K562 (cell line): ENCODE measurements around the gene C22orf39. TPM values are rescaled to one million over a fixed set of nuclear protein-coding genes. Genes with fewer than 3 reads are reported as not detected.
A peak's percentile ranks its signal among the peaks of the same experiment; 100 is the strongest.

Experiments used
- ELF4 ChIP-seq: fragments of 450-650 bp; formaldehyde crosslinking; IDR thresholded peaks from 2 replicates; pipeline ENCODE4 v1.4.0; 2022; ENCODE audit warnings: missing genetic modification characterization
- GABPB2 ChIP-seq: fragments of 250-450 bp; sonication (Bioruptor Pico); conservative IDR thresholded peaks from 2 replicates; pipeline ENCODE4 v1.5.1; 2021; ENCODE audit warnings: mild to moderate bottlenecking
- HBP1 ChIP-seq: fragments of 450-650 bp; formaldehyde crosslinking; IDR thresholded peaks from 2 replicates; pipeline ENCODE4 v1.4.0; 2022; ENCODE audit warnings: missing genetic modification characterization
- NR2F6 ChIP-seq: fragments of 450-650 bp; formaldehyde crosslinking; IDR thresholded peaks from 2 replicates; pipeline ENCODE4 v1.4.0; 2020; ENCODE audit warnings: mild to moderate bottlenecking
- ZBTB26 ChIP-seq: fragments of 450-650 bp; formaldehyde crosslinking; IDR thresholded peaks from 2 replicates; pipeline ENCODE4 v1.4.0; 2022; ENCODE audit warnings: missing genetic modification characterization
- polyA plus RNA-seq, 8 experiments: library from polyadenylated mRNA; depleted of rRNA in 4 of 8; stranded (reverse) in 5 of 8; unstranded in 3 of 8; fragments of >200 nt; fragmentation: Nextera tagmentation in 2 of 8; fragmentation: Illumina TruSeq in 1 of 8; extraction: Ambion mirVana in 2 of 8; extraction: Trizol in 1 of 8; gene quantifications; 2 replicates each; pipeline versions ENCODE4 v1.2.1 to v1.2.3, GENCODE V29; 2011 to 2014; ENCODE audit warnings: inconsistent platforms in 1 of 8, missing spikeins in 1 of 8
- total RNA-seq, 7 experiments: library from RNA; depleted of rRNA in 6 of 7; stranded (reverse); fragments of >200 nt in 6 of 7; fragmentation: Illumina TruSeq in 2 of 7; extraction: Trizol in 2 of 7; gene quantifications; 2 replicates each; pipeline versions ENCODE4 v1.2.1 to v1.2.3, GENCODE V29; 2011 to 2021; ENCODE audit warnings: low replicate concordance in 1 of 7
- TF ChIP-seq, protein P1 (sequence below): IDR thresholded peaks from 2 replicates; pipeline ENCODE4 v1.6.1; 2016; ENCODE audit warnings: missing genetic modification characterization, missing compliant biosample characterization

The C22orf39 gene
- total and polyA plus RNA-seq, 9 of the 15 experiments (the other 6 are each of a cell fraction or from before 2014, with no cell fraction given) = 20.4 to 139 (median 66.8) TPM

GRCh38 chr22:19436444-19437161, 10.9 kb downstream of the C22orf39 start (continued):
- TF ChIP-seq, protein P1, sequence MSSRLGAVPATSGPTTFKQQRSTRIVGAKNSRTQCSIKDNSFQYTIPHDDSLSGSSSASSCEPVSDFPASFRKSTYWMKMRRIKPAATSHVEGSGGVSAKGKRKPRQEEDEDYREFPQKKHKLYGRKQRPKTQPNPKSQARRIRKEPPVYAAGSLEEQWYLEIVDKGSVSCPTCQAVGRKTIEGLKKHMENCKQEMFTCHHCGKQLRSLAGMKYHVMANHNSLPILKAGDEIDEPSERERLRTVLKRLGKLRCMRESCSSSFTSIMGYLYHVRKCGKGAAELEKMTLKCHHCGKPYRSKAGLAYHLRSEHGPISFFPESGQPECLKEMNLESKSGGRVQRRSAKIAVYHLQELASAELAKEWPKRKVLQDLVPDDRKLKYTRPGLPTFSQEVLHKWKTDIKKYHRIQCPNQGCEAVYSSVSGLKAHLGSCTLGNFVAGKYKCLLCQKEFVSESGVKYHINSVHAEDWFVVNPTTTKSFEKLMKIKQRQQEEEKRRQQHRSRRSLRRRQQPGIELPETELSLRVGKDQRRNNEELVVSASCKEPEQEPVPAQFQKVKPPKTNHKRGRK (tag) = peak; percentile 10; the same call in 1 of the 2 replicates
- TF ChIP-seq HBP1 (CRISPR knock-in tag) (0 out of 2 replicates have a peak, but pooled peaks have one; percentile 13), ZBTB26 (CRISPR knock-in tag) (peak; percentile 75; the same call in 1 of the 2 replicates), NR2F6 (CRISPR knock-in tag) (peak; percentile 16; the same call in 1 of the 2 replicates), ELF4 (CRISPR knock-in tag) (0 out of 2 replicates have a peak, but pooled peaks have one; percentile 9), GABPB2 (CRISPR knock-in tag) (0 out of 2 replicates have a peak, but pooled peaks have one; percentile 21)
